ENCODE measurements around the gene APOC4.
"Not testable (repeated sequence)": the region's sequence is repeated elsewhere in the genome, so short reads cannot be mapped to it uniquely, and the experiment has no call there.

The APOC4 gene

GRCh38 chr19:44960906-44961728 is 19.1 kb downstream of the APOC4 start:
- no peak for DNase-seq

- DNase-seq, result no peak
Measured at GRCh38 chr19:44961821-44962220, 19.8 kb downstream of the APOC4 start.

GRCh38 chr19:44968118-44968517 is 26.1 kb downstream of the APOC4 start:
- DNase-seq, result no peak

- DNase-seq, result no peak
Measured at GRCh38 chr19:44968670-44969069, 26.6 kb downstream of the APOC4 start.

GRCh38 chr19:44969437-44969836 is 27.4 kb downstream of the APOC4 start:
- DNase-seq, result no peak

GRCh38 chr19:44971451-44971850 is 29.4 kb downstream of the APOC4 start:
- not testable (repeated sequence) for DNase-seq

- no peak for DNase-seq
Measured at GRCh38 chr19:44972802-44973201, 30.8 kb downstream of the APOC4 start.

- DNase-seq, result no peak
Measured at GRCh38 chr19:44973982-44974735, 32.1 kb downstream of the APOC4 start.

- no peak for DNase-seq
Measured at GRCh38 chr19:44974857-44975256, 32.8 kb downstream of the APOC4 start.

GRCh38 chr19:44975444-44975843 is 33.4 kb downstream of the APOC4 start:
- DNase-seq, result no peak

GRCh38 chr19:44984005-44984404 is 42.0 kb downstream of the APOC4 start:
- DNase-seq, result no peak

GRCh38 chr19:44985445-44985844 is 43.4 kb downstream of the APOC4 start:
- no peak for DNase-seq

- DNase-seq, result no peak
Measured at GRCh38 chr19:44986389-44986788, 44.4 kb downstream of the APOC4 start.

- no peak for DNase-seq
Measured at GRCh38 chr19:44987148-44987675, 45.2 kb downstream of the APOC4 start.

GRCh38 chr19:44988273-44988672 is 46.2 kb downstream of the APOC4 start:
- DNase-seq, result no peak

GRCh38 chr19:44988896-44989556 is 47.0 kb downstream of the APOC4 start:
- peak; percentile 68 for DNase-seq

GRCh38 chr19:44990459-44990858 is 48.4 kb downstream of the APOC4 start:
- DNase-seq, result no peak

- no peak for DNase-seq
Measured at GRCh38 chr19:44990966-44991365, 48.9 kb downstream of the APOC4 start.

GRCh38 chr19:44992336-44993163 is 50.5 kb downstream of the APOC4 start:
- no peak for DNase-seq

GRCh38 chr19:44993526-44993925 is 51.5 kb downstream of the APOC4 start:
- no peak for DNase-seq

GRCh38 chr19:44993926-44994537 is 52.0 kb downstream of the APOC4 start:
- no peak for DNase-seq
